Measurements from ENCODE around the gene CHST13.
"Not testable (repeated sequence)": the region's sequence is repeated elsewhere in the genome, so short reads cannot be mapped to it uniquely, and the experiment has no call there.

The CHST13 gene

DNA sequence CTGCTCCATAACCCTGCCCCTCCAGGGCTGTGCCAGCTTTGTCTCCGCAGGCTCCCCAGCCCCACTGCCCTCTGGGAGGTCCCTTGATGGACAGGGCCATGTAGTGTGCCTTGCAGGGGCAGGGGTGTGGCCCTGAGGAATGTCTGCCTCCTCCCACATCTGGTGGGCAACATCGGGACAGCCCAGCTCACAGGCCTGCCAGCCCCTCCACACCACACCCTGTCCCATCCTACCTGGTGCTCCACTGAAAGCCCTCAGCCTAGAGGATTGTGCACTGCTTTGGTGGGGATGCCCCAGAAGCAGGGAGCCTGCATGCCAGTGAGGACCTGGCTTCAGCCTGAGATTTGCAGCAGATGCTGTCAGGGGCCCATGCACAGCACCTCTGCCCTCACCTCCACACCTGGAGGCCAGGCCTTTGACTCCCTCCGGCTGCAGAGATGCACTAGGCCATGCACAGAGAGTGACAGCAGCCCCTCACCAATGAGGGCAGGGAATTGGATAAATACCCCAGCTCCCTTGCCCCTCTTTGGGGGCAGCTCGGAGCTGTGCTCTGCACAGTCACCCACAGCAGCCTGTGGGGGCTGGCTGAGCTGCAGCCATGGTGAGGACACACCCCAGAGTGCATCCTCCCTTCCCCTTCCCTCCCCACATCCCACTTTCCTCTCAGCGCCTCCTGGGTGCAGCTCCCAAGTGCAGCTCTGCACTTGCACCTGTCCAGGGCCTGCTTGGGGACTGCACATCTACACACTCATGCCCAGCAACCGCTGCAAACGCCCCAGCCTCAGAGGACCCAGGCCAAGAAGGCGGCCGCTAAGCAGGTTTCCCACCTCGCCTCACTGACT is 32.1 kb downstream of the CHST13 start:
- no peak for DNase-seq (ENCODE audit: low read depth)

DNA sequence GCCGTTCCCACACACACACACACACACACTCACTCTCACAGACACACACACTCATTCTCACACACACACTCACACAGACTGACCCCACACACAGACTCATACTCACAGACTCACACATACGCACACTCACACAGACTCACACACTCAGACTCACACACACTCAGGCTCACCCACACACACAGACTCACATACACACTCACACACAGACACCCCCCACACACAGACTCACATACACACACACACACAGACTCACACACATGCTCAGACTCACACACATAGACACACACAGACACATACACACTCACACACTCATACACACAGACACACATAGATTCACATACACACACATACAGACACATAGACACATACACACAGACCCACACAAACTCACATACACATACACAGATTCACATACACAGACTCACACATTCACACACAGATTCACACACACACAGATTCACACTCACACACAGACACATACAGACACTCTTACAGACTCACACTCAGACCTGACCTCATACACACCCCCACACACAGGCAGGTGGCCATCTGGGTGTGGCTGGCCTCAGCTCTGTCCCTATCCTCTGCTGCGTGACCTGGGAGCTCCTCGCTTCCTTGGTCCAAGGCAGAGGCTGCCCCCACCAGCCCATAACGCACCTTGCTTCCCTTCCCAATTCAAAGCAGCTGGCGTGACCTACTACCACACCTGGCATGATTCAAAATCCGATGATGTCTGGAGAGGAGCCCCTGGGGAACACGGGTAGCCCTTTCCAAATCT is 32.9 kb downstream of the CHST13 start:
- no peak for DNase-seq (ENCODE audit: low read depth)

- DNase-seq (ENCODE audit: low read depth): no peak
These were observed 33.4 kb downstream of the CHST13 start for GRCh38 chr3:126557415-126557745.

GRCh38 chr3:126557761-126558160 is 33.8 kb downstream of the CHST13 start:
- DNase-seq (ENCODE audit: low read depth): no peak

DNA sequence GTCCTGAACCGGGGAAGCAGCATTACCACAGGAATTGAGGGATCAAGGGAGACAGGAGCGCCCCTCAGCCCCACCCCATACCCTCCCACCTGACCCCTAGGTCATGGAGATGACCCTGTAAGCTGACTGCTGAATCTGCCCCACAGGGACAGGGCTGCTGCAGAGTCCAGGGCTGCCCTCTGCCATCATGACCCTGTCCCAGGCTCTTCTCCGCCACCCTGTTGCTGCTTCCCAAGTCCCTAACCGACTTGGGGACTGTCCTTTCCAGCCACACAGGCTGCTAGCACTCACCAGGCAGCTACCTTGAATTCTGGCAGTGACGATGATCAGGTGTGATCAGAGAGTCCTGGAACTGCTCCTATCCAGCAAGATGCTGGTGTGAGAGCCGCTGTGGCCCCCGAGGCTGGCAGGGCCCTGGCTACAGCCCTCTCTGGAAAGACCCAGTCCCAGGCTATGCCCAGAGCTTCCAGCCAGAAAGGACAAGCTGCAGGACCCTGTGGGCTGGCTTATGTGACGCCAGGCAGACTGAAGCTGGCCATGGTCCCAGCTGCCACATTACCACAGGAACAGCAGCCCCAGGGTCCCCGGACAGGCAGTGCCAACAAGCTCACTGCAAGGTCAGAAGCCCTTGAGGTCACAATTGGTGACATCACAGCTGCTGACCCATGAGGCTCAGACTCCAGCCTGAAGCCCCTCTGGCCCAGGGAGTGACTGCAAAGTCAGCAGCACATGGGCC is 34.5 kb downstream of the CHST13 start, which contains the start of gene C3orf22:
Gene C3orf22 (minus strand): TSS at position 597 of the 736 bp plus-strand sequence. CDS start 5,542 bp downstream, outside the sequence.
- no peak for DNase-seq (ENCODE audit: low read depth)

DNA sequence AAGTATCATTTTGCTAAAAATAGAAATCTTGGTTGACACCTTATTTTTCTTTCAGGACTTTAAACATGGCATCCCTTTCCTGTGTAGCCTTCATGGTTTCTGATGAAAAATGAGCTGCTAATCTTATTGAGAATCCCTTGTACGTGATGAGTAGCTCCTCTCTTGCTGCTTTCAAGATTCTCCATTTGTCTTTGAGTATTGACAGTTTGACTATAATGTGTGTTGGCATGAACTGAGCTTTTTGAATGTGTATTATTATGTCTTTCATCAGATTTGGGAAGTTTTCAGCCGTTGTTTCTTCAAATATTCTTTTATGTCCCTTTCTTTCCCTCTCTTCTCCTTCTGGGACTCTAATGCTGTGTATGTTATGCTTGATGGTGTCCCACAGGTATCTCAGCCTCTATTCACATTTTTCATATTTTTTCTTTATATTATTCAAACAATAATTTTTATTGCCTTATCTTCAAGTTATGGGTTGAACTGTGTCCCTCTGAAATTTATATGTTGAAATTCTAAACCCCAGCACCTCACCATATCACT is 38.9 kb downstream of the CHST13 start:
- DNase-seq (ENCODE audit: low read depth): no peak

- DNase-seq (ENCODE audit: low read depth): no peak
These were observed 43.9 kb downstream of the CHST13 start for GRCh38 chr3:126567696-126568438.

DNA sequence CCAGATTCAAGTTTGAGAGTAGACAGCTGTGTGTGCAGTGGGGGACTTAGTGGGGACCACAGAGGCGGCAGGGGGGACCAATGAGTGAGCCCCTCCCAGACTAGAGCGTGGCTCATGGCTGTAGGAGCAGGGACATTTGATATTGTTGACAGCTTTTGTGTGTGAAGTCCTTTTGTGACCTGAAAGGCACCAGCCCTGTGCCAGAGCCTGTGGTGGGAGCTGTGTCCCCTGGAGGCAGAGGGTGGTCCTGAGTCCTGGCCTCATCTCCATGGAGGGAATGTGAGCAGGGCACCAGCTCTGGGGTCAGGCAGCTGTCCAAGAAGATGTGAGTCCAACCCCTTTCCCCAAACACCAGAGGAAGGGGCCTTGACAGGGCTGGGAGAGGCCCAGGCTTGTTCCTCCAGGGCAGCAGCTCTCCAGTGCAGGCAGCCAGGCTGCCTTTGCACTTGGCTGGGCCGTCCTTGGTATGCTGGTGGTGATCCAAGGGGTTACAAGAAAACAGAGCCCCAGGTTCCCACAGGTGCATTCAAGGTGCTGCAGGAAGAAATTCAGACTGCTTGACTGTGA is 44.9 kb downstream of the CHST13 start:
- DNase-seq (ENCODE audit: low read depth): no peak

DNA sequence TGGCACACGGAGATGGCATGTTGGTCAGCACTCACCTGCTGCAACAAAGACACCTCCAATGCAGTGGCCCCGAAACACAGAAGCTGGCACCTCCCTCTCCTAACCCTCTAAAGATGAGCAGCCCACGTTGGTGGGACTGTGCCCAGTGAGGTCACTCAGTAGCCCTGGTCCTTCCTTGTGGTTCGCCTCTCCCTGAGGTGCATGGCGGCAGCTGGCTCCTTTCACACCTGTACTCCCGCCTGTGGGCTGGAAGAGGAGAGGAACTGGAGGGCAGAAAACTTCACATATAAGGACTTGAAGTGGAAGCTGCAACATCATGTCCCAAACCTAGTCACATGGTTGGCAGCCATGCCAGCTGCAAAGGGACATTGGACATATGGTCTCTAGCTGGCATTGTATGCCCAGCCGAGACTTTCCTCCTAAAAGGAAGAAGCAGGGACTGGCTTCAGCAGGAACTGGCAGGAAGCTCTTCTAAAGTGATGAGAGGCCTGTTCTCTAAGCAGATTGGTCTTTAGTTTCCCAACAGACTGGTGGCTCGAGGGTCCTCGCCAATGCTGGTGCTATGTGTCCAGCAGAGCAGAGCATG is 45.5 kb downstream of the CHST13 start:
- no peak for DNase-seq (ENCODE audit: low read depth)

GRCh38 chr3:126570103-126570541 is 46.2 kb downstream of the CHST13 start:
- no peak for DNase-seq (ENCODE audit: low read depth)

DNA sequence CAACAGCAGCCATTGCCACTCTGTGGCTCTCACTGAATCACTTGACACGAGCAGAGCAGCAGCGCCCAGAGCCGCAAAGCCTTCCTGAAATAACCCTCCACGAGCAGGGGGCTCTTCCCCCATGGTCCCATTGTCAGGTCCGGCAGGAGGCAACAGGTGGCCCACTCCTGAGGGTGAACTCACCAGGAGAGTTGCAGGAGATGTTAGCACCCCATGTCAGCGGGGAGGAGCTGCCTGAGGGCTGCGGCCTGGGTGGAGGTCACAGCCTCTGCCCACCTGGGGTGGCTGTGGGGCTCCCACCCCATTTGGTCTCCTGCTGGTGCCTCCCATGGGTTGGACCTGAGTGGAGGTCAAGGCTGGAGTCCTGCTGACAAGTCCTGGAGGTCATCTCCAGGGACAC is 47.1 kb downstream of the CHST13 start:
- DNase-seq (ENCODE audit: low read depth): no peak

GRCh38 chr3:126573492-126574117 is 49.6 kb downstream of the CHST13 start:
- no peak for DNase-seq (ENCODE audit: low read depth)

DNA sequence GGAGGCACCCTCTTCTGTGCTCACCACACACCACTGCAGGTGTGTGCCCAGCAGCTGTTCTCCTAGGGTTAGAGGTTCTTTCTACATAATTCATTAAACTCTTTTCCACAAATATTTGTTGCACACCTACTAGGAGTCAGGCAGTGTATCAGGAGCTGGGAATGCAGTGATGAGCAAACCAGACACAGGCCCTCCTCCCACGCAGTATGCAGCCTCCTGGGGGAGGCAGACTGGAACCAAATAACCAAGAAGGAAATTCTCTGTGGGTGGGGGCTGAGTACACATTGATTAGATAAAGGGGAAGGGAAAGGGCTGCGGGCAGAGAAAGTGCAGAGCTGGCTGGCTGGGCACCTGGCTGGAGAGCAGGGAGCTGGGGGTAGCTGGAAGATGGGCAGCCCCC is 53.3 kb downstream of the CHST13 start:
- no peak for DNase-seq (ENCODE audit: low read depth)

DNA sequence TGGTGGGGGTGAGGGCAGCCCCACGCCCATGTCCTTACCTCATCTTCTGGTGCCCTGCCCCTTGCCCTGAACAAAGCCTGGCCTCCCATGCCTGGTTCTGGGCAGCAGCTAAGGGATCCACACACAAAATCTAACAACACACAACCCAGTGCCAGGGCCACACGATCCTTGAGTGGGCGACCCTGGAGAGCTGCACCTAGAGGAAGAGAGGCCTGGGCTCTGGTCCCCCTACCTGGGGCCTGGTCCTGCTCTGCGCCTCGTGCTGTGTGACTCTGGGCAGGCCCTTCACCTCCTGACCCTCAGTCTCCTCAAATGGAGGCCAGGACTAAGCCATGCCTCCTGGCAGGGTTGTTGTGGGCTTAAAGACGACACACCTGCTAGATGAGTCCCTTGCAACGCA is 54.7 kb downstream of the CHST13 start:
- no peak for DNase-seq (ENCODE audit: low read depth)

DNA sequence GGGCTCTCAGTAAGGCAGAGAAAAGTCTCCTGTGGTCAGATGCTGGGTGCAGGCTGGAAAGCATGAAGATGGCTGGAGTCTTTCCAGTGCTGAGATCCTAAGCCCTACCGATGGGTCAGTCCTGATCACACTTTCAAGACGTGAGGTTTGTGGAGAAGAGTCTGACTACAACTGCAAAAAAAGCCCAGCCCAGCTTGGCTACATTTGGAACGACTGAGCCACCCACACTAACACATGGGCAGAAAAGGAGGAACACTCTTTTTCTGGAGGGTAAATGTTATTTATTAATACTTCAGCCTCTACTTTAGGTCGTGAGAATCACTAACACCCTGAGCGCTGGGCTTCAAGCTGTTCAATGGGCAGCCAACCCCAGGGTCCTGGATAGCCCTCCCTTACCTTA is 56.8 kb downstream of the CHST13 start:
- DNase-seq (ENCODE audit: low read depth): no peak

- no peak for DNase-seq (ENCODE audit: low read depth)
These were observed 57.6 kb downstream of the CHST13 start for GRCh38 chr3:126581569-126581968.

DNA sequence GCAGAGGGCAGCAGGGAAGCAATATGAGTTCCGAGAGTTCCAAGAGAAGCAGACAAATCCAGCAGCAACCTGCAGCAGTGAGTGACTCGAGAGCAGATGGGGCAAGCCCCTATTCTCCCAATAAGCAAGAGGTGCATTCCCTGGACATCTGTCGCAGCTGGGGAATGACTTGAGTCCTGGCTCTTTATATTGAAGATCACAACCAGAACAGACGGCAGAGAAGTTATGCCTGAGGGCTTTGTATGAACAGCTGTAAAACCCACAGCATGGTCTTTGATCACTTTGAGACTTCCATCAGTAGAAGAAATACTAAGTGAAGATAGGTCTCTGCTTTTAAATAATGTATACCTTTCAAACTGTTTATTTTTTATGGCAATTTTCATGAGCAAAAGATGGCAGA is 58.4 kb downstream of the CHST13 start:
- DNase-seq (ENCODE audit: low read depth): no peak

GRCh38 chr3:126591515-126591914 is 67.6 kb downstream of the CHST13 start:
- DNase-seq (ENCODE audit: low read depth): not testable (repeated sequence)
